HG03039 (cell line): Measurements from ENCODE around the gene SOWAHC.

Experiments used
- ATAC-seq: cut with Tn5 transposase; IDR thresholded peaks from one replicate; pipeline ENCODE4 v1.9.1; 2021; ENCODE audit warnings: mild to moderate bottlenecking, moderate library complexity; ENCODE audit not compliant: unreplicated experiment

SOWAHC gene

GRCh38 chr2:109645412-109646184 lies 31.4 kb downstream of the SOWAHC start:
- no peak for ATAC-seq

DNA sequence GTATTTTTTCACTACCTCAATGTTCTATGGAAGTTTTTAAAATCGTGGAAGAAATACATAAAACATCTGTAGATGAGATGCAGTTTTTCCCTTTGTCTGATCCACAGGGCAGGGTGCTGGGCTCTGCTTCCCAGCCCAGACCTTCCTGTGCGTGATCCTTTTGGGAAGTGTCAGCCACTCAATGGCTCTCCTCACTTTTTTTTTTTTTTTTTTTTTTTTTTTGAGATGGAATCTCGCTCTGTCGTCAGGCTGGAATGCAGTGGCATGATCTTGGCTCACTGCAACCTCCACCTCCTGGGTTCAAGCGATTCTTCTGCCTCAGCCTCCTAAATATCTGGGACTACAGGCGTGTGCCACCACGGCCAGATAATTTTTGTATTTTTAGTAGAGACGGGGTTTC lies 32.8 kb downstream of the SOWAHC start:
- ATAC-seq = no peak

GRCh38 chr2:109647636-109648035 lies 33.5 kb downstream of the SOWAHC start:
- ATAC-seq = no peak

DNA sequence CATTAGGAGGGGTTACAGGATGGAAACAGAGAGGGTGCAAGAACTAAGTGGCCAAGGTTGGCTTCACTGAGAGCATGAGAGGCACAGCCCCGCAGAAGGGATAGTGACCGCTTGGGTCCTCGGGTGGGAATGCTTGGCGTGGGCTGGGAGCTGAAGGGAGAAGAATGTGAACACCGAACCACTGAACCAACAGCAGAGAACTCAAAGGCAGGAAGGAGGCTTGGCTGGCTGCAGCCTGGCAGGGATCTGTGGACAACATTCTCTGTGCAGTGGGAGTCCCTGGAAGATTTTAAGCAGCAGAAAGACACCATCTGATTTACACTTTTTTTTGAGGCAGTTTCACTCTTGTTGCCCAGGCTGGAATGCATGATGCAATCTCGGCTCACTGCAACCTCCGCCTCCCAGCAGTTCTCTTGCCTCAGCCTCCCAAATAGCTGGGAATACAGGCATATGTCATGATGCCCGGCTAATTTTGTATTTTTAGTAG lies 33.9 kb downstream of the SOWAHC start:
- no peak for ATAC-seq

DNA sequence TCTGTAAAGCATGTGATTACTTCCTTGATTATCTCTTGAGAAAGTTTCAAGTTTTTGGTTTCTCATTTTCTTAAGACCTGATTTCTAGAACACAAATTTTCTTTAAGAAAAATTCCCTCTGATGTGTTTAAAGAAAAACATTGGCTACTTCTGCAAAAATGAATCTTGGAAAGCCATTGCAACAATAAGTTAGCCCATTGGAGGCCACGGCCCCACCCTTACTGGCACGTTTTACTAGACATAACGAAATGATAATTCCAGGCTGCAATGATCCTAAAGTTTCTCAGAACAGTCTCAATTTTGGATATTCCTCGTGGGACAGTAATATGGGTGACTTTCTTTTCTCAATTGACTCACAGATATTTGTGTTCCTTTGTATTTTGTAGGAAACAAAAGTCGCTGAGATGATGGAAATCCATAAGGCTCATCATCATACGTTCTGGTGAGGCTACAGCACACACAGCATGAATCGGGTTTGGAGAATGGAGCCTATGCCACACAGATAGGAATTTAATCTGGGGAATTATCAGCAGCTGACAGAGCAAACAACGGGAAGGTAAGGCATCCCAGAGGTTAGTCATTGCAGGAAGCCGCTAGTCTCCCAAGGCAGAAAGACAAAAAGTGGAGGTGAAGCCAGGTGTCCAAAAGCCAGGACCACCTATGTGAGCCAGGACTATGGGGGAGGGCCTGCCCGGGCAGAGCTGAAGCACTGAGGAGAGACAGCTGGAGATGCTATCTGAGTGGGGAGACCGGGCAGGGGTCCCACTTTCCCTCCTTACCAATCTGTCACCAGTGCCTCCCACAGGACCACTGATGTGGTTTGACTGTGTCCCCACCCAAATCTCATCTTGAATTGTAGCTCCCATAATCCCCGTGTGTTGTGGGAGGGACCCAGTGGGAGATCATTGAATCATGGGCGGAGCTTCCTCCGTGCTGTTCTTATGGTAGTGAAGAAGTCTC lies 35.9 kb downstream of the SOWAHC start:
- no peak for ATAC-seq

- no peak for ATAC-seq
Observed at GRCh38 chr2:109654326-109655050, 40.3 kb downstream of the SOWAHC start.

GRCh38 chr2:109655287-109655686 lies 41.1 kb downstream of the SOWAHC start:
- ATAC-seq = no peak

DNA sequence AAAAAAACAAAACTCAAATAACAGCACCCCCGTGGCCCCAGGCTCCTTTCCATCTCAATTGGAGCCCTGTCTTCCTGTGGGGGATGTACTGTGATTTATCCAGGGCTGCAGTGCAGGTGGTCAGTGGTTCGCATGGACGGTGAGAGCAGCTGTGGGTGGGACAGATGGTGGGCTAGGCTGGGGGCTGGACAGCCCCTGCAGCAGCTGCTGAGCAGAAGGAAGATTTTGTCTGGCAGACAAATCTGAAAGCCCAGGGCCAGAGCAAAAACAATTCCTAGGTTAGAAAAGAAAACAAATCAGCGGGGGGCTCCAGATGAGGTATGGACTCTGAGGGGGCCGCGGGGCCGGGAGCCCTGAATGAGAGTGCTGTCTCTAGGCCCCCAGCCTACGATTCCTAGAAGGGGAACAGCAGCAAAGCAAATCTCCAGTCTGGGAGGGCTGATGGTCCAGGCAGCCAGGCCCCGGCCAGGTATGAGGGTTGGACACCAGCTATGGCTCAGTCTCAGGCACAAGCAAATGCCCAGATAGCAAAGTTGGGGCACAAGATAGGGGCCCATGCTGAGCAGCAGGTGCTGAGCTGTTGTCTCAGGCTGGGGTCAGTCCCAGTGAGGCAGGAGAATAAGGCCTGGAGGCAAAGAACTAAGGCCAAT lies 45.4 kb downstream of the SOWAHC start:
- ATAC-seq = no peak

DNA sequence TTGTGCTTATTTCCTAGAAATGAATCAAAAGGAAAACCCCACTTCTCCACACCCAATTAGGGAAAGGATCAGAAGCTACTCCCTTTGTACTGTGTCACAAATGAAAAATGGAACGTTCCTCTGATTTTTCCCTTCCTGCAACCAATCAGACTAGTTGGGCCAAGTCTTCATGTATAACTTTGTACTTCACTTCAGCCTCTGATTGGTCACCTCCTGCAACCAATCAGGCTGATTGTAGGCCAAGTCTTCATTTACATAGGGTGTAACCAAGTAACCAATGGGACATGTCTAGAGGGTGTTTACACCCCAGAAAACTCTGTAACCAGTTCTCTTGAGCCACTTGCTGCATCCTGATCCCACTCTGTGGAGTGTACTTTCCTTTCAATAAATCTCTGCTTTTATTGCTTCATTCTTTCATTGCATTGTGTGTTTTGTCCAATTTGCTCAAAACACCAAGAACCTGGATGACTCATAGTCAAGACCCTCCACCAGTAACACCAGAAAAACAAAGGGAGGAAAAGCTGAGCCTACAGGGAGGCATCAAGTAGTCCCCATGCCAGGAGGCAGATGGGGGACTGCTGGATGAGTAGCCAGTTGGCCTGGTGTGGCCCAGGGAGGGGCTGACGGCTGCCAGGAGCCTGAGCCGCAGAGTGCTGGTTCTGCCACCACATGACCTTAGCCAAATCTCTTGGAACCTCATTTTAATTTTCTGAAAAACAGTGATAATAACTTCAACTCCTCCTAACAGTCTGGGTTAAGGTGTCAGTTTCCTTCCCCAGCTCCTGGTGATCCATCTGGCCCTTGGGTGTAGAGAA lies 46.1 kb downstream of the SOWAHC start:
- ATAC-seq = no peak

GRCh38 chr2:109662889-109663288 lies 48.7 kb downstream of the SOWAHC start:
- ATAC-seq = no peak

- ATAC-seq = no peak
Observed at GRCh38 chr2:109663721-109664120, 49.6 kb downstream of the SOWAHC start.

GRCh38 chr2:109666466-109666865 lies 52.3 kb downstream of the SOWAHC start:
- ATAC-seq = no peak
